ENCODE results near the gene FZD8.

FZD8 gene

GRCh38 chr10:35605191-35605590 is 36.9 kb downstream of the FZD8 start, which contains the start of gene GJD4:
Gene GJD4, plus strand, starts transcription at chr10:35605341. Its CDS starts 227 bp downstream, at chr10:35605568.
- DNase-seq (ENCODE audit: low read depth in 2 of 2) = no peak

DNA sequence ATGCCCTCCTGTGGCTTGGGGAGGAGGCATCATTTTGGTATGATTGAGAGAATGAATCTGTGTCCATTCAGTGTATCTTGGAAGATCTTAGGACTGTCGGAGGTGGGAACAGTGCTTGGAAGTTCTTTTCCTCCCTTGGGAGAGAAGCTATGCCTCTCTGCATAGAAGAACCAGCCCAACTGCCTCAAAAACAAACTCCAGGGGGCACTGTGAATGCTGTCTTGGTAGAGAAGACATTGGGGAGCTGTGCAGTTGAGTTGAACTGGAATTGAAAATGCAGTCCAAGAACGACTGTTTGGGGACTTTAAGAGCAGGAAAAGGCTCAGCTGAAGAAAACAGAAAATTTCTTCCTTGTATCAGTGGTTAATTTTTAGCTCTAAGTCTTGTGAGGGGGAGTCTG is 41.9 kb downstream of the FZD8 start:
- DNase-seq (ENCODE audit: low read depth in 2 of 2) = no peak

- no peak for DNase-seq (ENCODE audit: low read depth in 2 of 2)
Measured at GRCh38 chr10:35598379-35598778, 43.7 kb downstream of the FZD8 start.

DNA sequence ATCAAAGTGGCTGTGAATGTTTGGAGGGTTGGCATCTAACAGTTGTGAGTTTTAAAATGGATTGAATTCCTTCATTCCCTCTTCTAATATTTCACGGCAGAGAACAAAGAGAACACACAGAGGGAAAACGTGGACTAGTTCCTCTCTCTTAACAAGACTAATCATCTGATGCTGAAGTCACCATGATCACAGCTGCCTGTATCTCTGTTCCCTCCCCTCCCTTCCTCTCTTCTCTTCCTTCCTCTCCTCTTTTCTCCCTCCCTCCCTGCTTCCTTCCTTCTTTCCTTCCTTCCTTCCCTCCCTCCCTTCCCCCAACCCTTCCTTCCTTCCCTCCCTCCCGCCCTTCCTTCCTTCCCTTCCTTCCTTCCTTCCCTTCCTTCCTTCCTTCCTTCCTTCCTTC is 47.0 kb downstream of the FZD8 start:
- DNase-seq (ENCODE audit: low read depth in 2 of 2) = no peak

- no peak for DNase-seq (ENCODE audit: low read depth in 2 of 2)
Measured at GRCh38 chr10:35594115-35595079, 47.7 kb downstream of the FZD8 start.

- no peak for DNase-seq (ENCODE audit: low read depth in 2 of 2)
Measured at GRCh38 chr10:35592441-35592840, 49.7 kb downstream of the FZD8 start.

GRCh38 chr10:35588836-35589235 is 53.3 kb downstream of the FZD8 start:
- no peak for DNase-seq (ENCODE audit: low read depth in 2 of 2)

Measured in stimulated activated CD8-positive, alpha-beta memory T cell treated with anti-CD3 and anti-CD28 coated beads, Interleukin-15, amount 100 ng/mL, for 48 hours (primary cell).